Caco-2 (cell line): ENCODE measurements around the gene CNPY4. TPM values are rescaled to one million over a fixed set of nuclear protein-coding genes. Genes with fewer than 3 reads are reported as not detected.

Experiments used
- BruUV-seq: library from RNA; stranded (reverse); fragments of 400-500 nt; replicated peaks from 2 replicates; lab custom pipeline; 2021; lab: Mats Ljungman, UMichigan
- CTCF ChIA-PET: fragments of 300-600 bp; sonication (Branson Sonifier 250); formaldehyde crosslinking; loops from one replicate; lab custom pipeline; 2022; ENCODE audit warnings: antibody characterized with exemption; lab: Charles Lee
- POLR2A ChIA-PET: fragments of 300-600 bp; sonication (Branson Sonifier 250); formaldehyde crosslinking; loops from one replicate; lab custom pipeline; 2022; ENCODE audit warnings: antibody characterized with exemption; lab: Charles Lee
- DNase-seq, 2 experiments: peaks; one replicate each; pipeline versions ENCODE4 v3.0.0 to v3.0.0-alpha.2; 2020 to 2022
- H3K27me3 ChIP-seq: replicated peaks from 2 replicates; pipeline ENCODE4 v1.6.0; 2011; ENCODE audit warnings: low read length; ENCODE audit not compliant: control insufficient read depth, insufficient read depth
- H3K36me3 ChIP-seq: 2 replicates; pipeline ENCODE4 v1.5.1; 2011; ENCODE audit warnings: low read length; ENCODE audit not compliant: control insufficient read depth, insufficient read depth
- H3K4me1 ChIP-seq: fragments of 250-450 bp; sonication (Bioruptor Pico); 2 replicates; pipeline ENCODE4 v1.5.1; 2020; ENCODE audit warnings: mild to moderate bottlenecking
- H3K4me3 ChIP-seq: 2 replicates; pipeline ENCODE4 v1.5.1; 2011; ENCODE audit warnings: low read depth, mild to moderate bottlenecking, control low read depth, low read length
- H3K9me3 ChIP-seq: fragments of 250-450 bp; sonication (Bioruptor Pico); 2 replicates; pipeline ENCODE4 v1.5.1; 2020; ENCODE audit warnings: mild to moderate bottlenecking, moderate library complexity
- H3K27ac Mint-ChIP-seq: one replicate; pipeline ENCODE4 v1.8.0; 2022; ENCODE audit warnings: mixed read lengths; ENCODE audit not compliant: unreplicated experiment
- H3K27me3 Mint-ChIP-seq: one replicate; pipeline ENCODE4 v1.8.0; 2022; ENCODE audit warnings: mixed read lengths; ENCODE audit not compliant: insufficient read depth, unreplicated experiment
- H3K36me3 Mint-ChIP-seq: one replicate; pipeline ENCODE4 v1.8.0; 2022; ENCODE audit warnings: mild to moderate bottlenecking, mixed read lengths; ENCODE audit not compliant: insufficient read depth, unreplicated experiment
- H3K4me1 Mint-ChIP-seq: one replicate; pipeline ENCODE4 v1.8.0; 2022; ENCODE audit warnings: low read depth, mixed read lengths; ENCODE audit not compliant: unreplicated experiment
- H3K4me3 Mint-ChIP-seq: one replicate; pipeline ENCODE4 v1.8.0; 2022; ENCODE audit warnings: mild to moderate bottlenecking, moderate library complexity, mixed read lengths; ENCODE audit not compliant: unreplicated experiment
- H3K9me3 Mint-ChIP-seq: one replicate; pipeline ENCODE4 v1.8.0; 2022; ENCODE audit warnings: mixed read lengths; ENCODE audit not compliant: unreplicated experiment
- CTCF ChIP-seq, 2 experiments: fragments of 200-600 bp in 1 of 2; IDR thresholded peaks; 1 replicate in 1 of 2; 2 replicates in 1 of 2; pipeline versions ENCODE4 v1.5.1 to v1.8.0; 2011 to 2022; ENCODE audit warnings: antibody characterized with exemption in 1 of 2, control low read depth in 1 of 2, inconsistent platforms in 1 of 2, low read depth in 1 of 2, low read length in 1 of 2, mild to moderate bottlenecking in 1 of 2, moderate library complexity in 1 of 2; ENCODE audit not compliant: insufficient read depth in 1 of 2, severe bottlenecking in 1 of 2, unreplicated experiment in 1 of 2
- intact Hi-C: fragments of 100-400 bp; cut with micrococcal nuclease; formaldehyde crosslinking; loops from one replicate; pipeline ENCODE4 v1.10.0; 2022; ENCODE audit not compliant: unreplicated experiment
- total RNA-seq: library from RNA; stranded (reverse); gene quantifications from 2 replicates; pipeline ENCODE4 v1.2.3, GENCODE V29; 2022

CNPY4 gene
- total RNA-seq, 1 experiment from 2014 or later: 10.1 TPM

GRCh38 chr7:100122067-100122466, 2.6 kb downstream of the CNPY4 start:
- Mint-ChIP-seq H3K27ac (no peak overlapping the region), H3K4me1 (peaks cover 22% of the 10 kb centered on the region), H3K4me3 (no peak overlapping the region), H3K9me3 (no peaks in the 10 kb centered on the region), H3K36me3 (peaks cover 33% of the 10 kb centered on the region), H3K27me3 (no peaks in the 10 kb centered on the region)
- CTCF ChIA-PET: no interaction called here
- intact Hi-C loops: no loop called here
- no peaks in the 10 kb centered on the region for H3K9me3 ChIP-seq
- no peak for DNase-seq
- TF ChIP-seq CTCF (IDR thresholded peaks at IDR 0.05; ENCODE audit: insufficient read depth in 1 of 2, low read depth in 1 of 2, low read length in 1 of 2, severe bottlenecking in 1 of 2, unreplicated experiment in 1 of 2): no peak
- H3K4me3 ChIP-seq: no peak overlapping the region
- BruUV-seq: no TSS peak
- POLR2A ChIA-PET: no interaction called here
- H3K27me3 ChIP-seq: no peaks in the 10 kb centered on the region
- H3K36me3 ChIP-seq: no peaks in the 10 kb centered on the region
- H3K4me1 ChIP-seq: peaks cover 19% of the 10 kb centered on the region

GRCh38 chr7:100122568-100122967, 3.1 kb downstream of the CNPY4 start:
- ChIA-PET POLR2A (no interaction called here), CTCF (no interaction called here)
- Mint-ChIP-seq H3K27me3 (no peaks in the 10 kb centered on the region), H3K4me3 (no peak overlapping the region), H3K27ac (no peak overlapping the region), H3K36me3 (peaks cover 35% of the 10 kb centered on the region), H3K9me3 (no peaks in the 10 kb centered on the region), H3K4me1 (peaks cover 22% of the 10 kb centered on the region)
- intact Hi-C loops: no loop called here
- Histone ChIP-seq H3K36me3 (no peaks in the 10 kb centered on the region), H3K4me3 (no peak overlapping the region), H3K27me3 (no peaks in the 10 kb centered on the region), H3K4me1 (peaks cover 19% of the 10 kb centered on the region), H3K9me3 (no peaks in the 10 kb centered on the region)
- TF ChIP-seq CTCF (IDR thresholded peaks at IDR 0.05; ENCODE audit: insufficient read depth in 1 of 2, low read depth in 1 of 2, low read length in 1 of 2, severe bottlenecking in 1 of 2, unreplicated experiment in 1 of 2): no peak
- BruUV-seq: no TSS peak
- no peak for DNase-seq

GRCh38 chr7:100124301-100125230, 5.1 kb downstream of the CNPY4 start:
- no peak overlapping the region for H3K27ac Mint-ChIP-seq
- H3K27me3 Mint-ChIP-seq: no peaks in the 10 kb centered on the region
- H3K36me3 ChIP-seq: no peaks in the 10 kb centered on the region
- no peak for TF ChIP-seq CTCF (IDR thresholded peaks at IDR 0.05; ENCODE audit: insufficient read depth in 1 of 2, low read depth in 1 of 2, low read length in 1 of 2, severe bottlenecking in 1 of 2, unreplicated experiment in 1 of 2)
- H3K4me3 Mint-ChIP-seq: peak overlapping the region; percentile 37
- H3K36me3 Mint-ChIP-seq: peaks cover 23% of the 10 kb centered on the region
- intact Hi-C loops: loop anchor here (1.0 kb wide), 1 partner anchor 23 kb away; the partner anchor contains the start of genes AP4M1 and MCM7
- DNase-seq: no peak
- no peaks in the 10 kb centered on the region for H3K9me3 Mint-ChIP-seq
- CTCF ChIA-PET: no interaction called here
- POLR2A ChIA-PET: interaction anchor here (0.6 to 0.9 kb wide), 3 partner anchors 23 to 84 kb away, joined by 3 to 4 read pairs (median 3); partner anchors contain the start of genes AP4M1, LAMTOR4 and MCM7
- H3K27me3 ChIP-seq: no peaks in the 10 kb centered on the region
- peaks cover 26% of the 10 kb centered on the region for H3K4me1 ChIP-seq
- no peaks in the 10 kb centered on the region for H3K9me3 ChIP-seq
- no peak overlapping the region for H3K4me3 ChIP-seq
- no TSS peak for BruUV-seq
- H3K4me1 Mint-ChIP-seq: peaks cover 22% of the 10 kb centered on the region
